Osteoblast (primary cell): ENCODE measurements around the gene HNRNPUL2. TPM values are rescaled to one million over a fixed set of nuclear protein-coding genes. Genes with fewer than 3 reads are reported as not detected.

Source experiments
- DNase-seq: peaks from one replicate; pipeline ENCODE4 v3.0.0; 2011; ENCODE audit warnings: low spot score, mixed read lengths; ENCODE audit not compliant: insufficient read length; ENCODE audit errors: missing footprints
- H2AFZ ChIP-seq: 2 replicates; pipeline ENCODE4 v1.6.0; 2011; ENCODE audit warnings: mild to moderate bottlenecking, low read length
- H3K27ac ChIP-seq: 2 replicates; pipeline ENCODE4 v1.5.1; 2011; ENCODE audit warnings: mild to moderate bottlenecking, low read depth, low read length, moderate library complexity
- H3K27me3 ChIP-seq: 2 replicates; pipeline ENCODE4 v1.6.0; 2012; ENCODE audit warnings: mild to moderate bottlenecking, control low read depth, inconsistent platforms, low read length, moderate library complexity; ENCODE audit not compliant: insufficient read depth
- H3K36me3 ChIP-seq: 2 replicates; pipeline ENCODE4 v1.5.1; 2011; ENCODE audit warnings: mild to moderate bottlenecking, low read length, control low read depth, moderate library complexity; ENCODE audit not compliant: insufficient read depth
- H3K4me1 ChIP-seq: 2 replicates; pipeline ENCODE4 v1.5.1; 2011; ENCODE audit warnings: mild to moderate bottlenecking, low read length, control low read depth, moderate library complexity; ENCODE audit not compliant: insufficient read depth
- H3K4me2 ChIP-seq: 2 replicates; pipeline ENCODE4 v1.6.0; 2011; ENCODE audit warnings: mild to moderate bottlenecking, low read length; ENCODE audit not compliant: insufficient read depth
- H3K4me3 ChIP-seq: fragments of 200-600 bp; sonication (generic); 3 replicates; pipeline ENCODE4 v1.5.1; 2012; ENCODE audit warnings: mild to moderate bottlenecking, low read length, inconsistent platforms; ENCODE audit not compliant: insufficient read depth
- H3K79me2 ChIP-seq: 2 replicates; pipeline ENCODE4 v1.6.0; 2012; ENCODE audit warnings: mild to moderate bottlenecking, low read length, control low read depth, inconsistent platforms; ENCODE audit not compliant: insufficient read depth
- H3K9me3 ChIP-seq: 2 replicates; pipeline ENCODE4 v1.5.1; 2011; ENCODE audit warnings: low read depth, low read length, control low read depth
- H4K20me1 ChIP-seq: 2 replicates; pipeline ENCODE4 v1.6.0; 2012; ENCODE audit warnings: mild to moderate bottlenecking, low read length, control low read depth; ENCODE audit not compliant: insufficient read depth
- CTCF ChIP-seq: IDR thresholded peaks from 2 replicates; pipeline ENCODE4 v1.5.1; 2011; ENCODE audit warnings: mild to moderate bottlenecking, low read depth, low read length, moderate library complexity; ENCODE audit errors: extremely low read depth
- total RNA-seq: library from RNA; depleted of rRNA; stranded (reverse); fragments of >200 nt; gene quantifications from 2 replicates; pipeline ENCODE4 v1.2.3, GENCODE V29; 2012

HNRNPUL2 gene
- total RNA-seq, 1 donor: 18.8 TPM

GRCh38 chr11:62725646-62726045 is 1.6 kb downstream of the HNRNPUL2 start:
- Histone ChIP-seq H3K4me2 (peak overlapping the region; percentile 87), H3K9me3 (no peaks in the 10 kb centered on the region), H4K20me1 (peaks cover 33% of the 10 kb centered on the region), H3K79me2 (peaks cover 79% of the 10 kb centered on the region), H3K27ac (peak overlapping the region; percentile 73), H2AFZ (no peak overlapping the region), H3K27me3 (no peaks in the 10 kb centered on the region), H3K36me3 (peaks cover 36% of the 10 kb centered on the region), H3K4me3 (peak overlapping the region; percentile 98), H3K4me1 (peaks cover 19% of the 10 kb centered on the region)
- no peak for TF ChIP-seq CTCF
- no peak for DNase-seq

- Histone ChIP-seq H3K27me3 (no peaks in the 10 kb centered on the region), H4K20me1 (peaks cover 33% of the 10 kb centered on the region)
Observed at GRCh38 chr11:62724171-62724570, 3.1 kb downstream of the HNRNPUL2 start.

GRCh38 chr11:62721994-62722393 is 5.3 kb downstream of the HNRNPUL2 start:
- H3K27me3 ChIP-seq: no peaks in the 10 kb centered on the region
- peaks cover 69% of the 10 kb centered on the region for H3K36me3 ChIP-seq
- no peak overlapping the region for H3K4me2 ChIP-seq
- H4K20me1 ChIP-seq: peaks cover 33% of the 10 kb centered on the region
- peaks cover 14% of the 10 kb centered on the region for H3K4me1 ChIP-seq
- no peak overlapping the region for H3K27ac ChIP-seq
- peaks cover 95% of the 10 kb centered on the region for H3K79me2 ChIP-seq
- no peak overlapping the region for H2AFZ ChIP-seq
- H3K9me3 ChIP-seq: no peaks in the 10 kb centered on the region
- no peak for TF ChIP-seq CTCF
- H3K4me3 ChIP-seq: no peak overlapping the region
- no peak for DNase-seq

More at GRCh38 chr11:62724171-62724570, 3.1 kb downstream of the HNRNPUL2 start:
- no peak for TF ChIP-seq CTCF
- Histone ChIP-seq H3K36me3 (peaks cover 48% of the 10 kb centered on the region), H3K9me3 (no peaks in the 10 kb centered on the region), H3K4me2 (peak overlapping the region; percentile 87), H3K27ac (peak overlapping the region; percentile 20), H2AFZ (no peak overlapping the region), H3K4me1 (peaks cover 14% of the 10 kb centered on the region), H3K79me2 (peaks cover 80% of the 10 kb centered on the region), H3K4me3 (peak overlapping the region; percentile 98)
- DNase-seq: no peak

- TF ChIP-seq CTCF: no peak
- Histone ChIP-seq H3K27ac (peak overlapping the region; percentile 22), H3K4me2 (no peak overlapping the region), H3K79me2 (peaks cover 95% of the 10 kb centered on the region), H3K27me3 (no peaks in the 10 kb centered on the region), H4K20me1 (peaks cover 10% of the 10 kb centered on the region), H3K36me3 (peaks cover 93% of the 10 kb centered on the region), H3K4me1 (peaks cover 10% of the 10 kb centered on the region), H3K9me3 (no peaks in the 10 kb centered on the region), H2AFZ (no peak overlapping the region), H3K4me3 (no peak overlapping the region)
- no peak for DNase-seq
Observed at GRCh38 chr11:62719302-62719978, 7.8 kb downstream of the HNRNPUL2 start.
